ENCODE data around the gene MRM3.
"Not testable (repeated sequence)": the region's sequence is repeated elsewhere in the genome, so short reads cannot be mapped to it uniquely, and the experiment has no call there.

Gene MRM3

GRCh38 chr17:795276-795675 is 13.1 kb downstream of the MRM3 start:
- no peak for DNase-seq

DNA sequence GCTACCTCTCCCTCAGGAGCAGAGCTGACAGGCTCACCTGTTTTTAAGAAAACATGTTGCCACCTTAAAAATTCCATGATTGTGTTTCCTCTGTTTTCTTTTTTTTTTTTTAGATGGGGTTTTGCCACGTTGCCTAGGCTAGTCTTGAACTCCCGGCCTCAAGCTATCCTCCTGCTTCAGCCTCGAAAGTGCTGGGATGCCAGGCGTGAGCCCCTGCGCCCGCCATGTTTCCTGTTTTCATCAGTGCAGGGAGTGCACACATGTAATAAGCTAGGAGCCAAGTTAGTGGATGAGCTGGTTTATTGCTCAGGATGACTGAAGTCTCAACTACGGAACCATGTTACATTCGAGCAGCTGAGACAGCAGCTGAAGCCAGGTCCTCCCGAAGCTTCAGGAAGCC is 13.6 kb downstream of the MRM3 start:
- no peak for DNase-seq

GRCh38 chr17:796609-797008 is 14.5 kb downstream of the MRM3 start:
- no peak for DNase-seq

GRCh38 chr17:797236-797840 is 15.2 kb downstream of the MRM3 start:
- DNase-seq = no peak

DNA sequence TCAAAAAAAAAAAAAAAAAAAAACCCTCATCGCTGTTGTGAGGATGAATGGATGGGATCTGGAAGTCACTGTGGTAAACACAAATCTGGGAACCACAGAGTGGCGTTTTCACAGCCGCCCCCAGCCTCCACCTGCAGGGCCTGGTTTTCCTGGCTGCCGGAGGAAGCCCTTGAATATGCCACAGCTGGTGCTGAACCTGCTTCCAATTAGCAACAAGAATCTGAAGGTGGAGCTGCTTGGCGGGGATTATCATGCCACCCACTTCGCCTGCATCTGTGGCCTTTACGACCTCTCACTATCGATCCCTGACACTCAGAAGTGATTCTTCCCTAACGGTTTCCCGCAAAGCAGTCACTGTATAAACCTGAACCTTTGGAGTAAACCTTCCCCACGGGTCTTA is 16.1 kb downstream of the MRM3 start:
- DNase-seq = no peak

DNA sequence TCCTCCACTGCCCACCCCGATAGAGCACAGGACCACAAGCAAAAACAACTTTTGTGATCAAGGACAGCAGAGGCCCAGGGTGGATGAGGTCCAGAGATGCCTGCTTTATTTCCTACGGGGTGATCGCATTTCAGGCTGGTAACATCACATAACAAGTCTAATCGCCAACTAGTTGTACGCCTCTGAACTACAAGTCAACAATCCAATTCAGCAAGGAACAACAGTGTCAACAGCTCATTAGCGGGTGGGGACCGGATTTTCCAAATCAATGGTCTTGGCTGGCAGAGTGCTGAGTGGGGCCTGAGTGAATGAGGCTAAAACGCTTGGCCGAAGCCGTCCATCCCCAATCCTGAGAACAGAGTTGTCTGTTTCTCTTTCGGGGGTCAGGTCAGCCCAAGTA is 17.1 kb downstream of the MRM3 start:
- DNase-seq = no peak

DNA sequence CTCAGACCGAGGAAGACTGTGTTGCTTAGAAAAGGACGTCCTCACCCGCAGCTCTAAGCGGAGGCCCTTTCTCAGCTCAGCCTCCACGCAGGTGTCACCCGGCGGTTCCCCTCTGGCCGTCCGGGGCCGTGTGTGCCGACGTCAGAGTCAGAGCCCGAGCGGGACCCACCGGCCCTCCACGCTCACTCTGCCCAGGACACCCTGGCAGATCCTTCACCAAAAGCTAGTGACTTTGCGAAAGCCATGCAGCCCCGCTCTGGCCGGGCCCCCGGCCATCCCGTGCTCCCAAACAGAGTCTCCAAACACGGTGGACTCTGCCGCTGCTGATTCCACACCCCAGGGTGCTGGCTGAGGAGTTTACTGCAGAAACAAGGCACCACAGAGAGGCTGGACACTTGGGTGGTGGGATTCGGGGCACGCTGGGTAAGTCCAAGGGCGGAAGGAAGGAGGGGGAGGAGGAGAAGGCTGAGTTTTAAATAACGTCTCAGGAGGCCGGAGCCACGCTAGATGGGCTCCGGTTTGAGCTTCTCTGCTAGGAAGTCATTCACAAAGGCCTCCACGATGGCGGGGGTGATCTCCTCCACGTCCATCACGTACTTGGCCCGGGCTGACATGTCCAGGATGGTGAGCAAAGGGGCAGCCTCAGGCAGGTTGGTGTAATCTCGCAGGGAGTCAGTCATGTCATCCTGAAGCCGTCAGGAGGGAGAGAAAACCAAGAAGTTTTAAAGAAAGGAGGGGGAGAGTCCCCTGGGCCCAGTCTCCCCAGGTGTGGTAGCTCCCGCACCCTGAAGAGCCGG is 18.5 kb downstream of the MRM3 start:
- DNase-seq = no peak

GRCh38 chr17:801660-802059 is 19.5 kb downstream of the MRM3 start:
- DNase-seq = no peak

GRCh38 chr17:802481-802880 is 20.3 kb downstream of the MRM3 start:
- no peak for DNase-seq

DNA sequence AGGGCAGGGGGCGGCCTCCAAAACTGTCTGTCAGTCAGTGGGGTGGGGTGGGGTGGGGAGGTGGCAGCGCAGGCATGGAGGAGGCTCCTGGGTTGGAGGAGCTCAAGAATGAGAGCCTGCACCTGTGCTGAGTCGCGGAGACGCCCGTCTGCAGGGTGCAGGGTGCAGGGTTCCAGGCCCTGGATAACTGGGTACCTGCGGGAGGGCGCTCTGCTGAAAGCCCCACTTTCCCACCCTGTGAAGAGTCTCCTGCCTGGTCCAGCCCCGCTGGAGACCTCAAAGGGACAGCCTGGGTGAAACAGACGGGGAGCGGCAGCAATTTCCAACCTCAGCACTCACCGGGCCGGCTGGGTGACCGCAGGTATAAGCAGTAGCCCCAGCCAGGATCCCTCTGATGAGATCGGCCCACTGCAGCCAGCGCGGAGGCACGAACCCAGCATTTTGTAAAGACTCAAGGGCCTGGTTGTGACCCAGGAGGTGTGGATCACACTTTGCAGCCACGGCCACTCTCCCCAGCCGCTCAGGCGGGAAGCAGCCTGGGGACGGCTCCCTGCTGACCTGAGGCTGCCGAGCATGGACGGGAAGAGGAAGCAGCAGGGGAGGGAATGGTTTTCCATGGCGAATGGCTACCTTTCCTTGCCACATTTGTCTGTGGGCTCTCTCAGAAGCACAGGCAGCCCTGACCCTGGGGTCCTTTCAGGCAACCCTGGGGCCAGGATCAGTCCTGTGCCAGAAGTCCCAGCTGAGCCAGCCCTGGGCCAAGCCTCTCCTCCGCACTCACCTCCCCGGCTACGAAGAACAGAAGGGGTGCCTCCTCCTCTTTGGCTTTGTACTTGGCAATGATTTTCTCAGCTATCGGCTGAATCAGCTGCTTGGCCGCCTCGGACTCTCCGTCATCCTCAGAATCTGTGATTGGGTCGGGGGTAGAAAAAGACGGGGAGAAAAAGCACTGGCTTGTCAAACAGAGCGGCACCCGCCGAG is 21.0 kb downstream of the MRM3 start:
- no peak for DNase-seq

DNA sequence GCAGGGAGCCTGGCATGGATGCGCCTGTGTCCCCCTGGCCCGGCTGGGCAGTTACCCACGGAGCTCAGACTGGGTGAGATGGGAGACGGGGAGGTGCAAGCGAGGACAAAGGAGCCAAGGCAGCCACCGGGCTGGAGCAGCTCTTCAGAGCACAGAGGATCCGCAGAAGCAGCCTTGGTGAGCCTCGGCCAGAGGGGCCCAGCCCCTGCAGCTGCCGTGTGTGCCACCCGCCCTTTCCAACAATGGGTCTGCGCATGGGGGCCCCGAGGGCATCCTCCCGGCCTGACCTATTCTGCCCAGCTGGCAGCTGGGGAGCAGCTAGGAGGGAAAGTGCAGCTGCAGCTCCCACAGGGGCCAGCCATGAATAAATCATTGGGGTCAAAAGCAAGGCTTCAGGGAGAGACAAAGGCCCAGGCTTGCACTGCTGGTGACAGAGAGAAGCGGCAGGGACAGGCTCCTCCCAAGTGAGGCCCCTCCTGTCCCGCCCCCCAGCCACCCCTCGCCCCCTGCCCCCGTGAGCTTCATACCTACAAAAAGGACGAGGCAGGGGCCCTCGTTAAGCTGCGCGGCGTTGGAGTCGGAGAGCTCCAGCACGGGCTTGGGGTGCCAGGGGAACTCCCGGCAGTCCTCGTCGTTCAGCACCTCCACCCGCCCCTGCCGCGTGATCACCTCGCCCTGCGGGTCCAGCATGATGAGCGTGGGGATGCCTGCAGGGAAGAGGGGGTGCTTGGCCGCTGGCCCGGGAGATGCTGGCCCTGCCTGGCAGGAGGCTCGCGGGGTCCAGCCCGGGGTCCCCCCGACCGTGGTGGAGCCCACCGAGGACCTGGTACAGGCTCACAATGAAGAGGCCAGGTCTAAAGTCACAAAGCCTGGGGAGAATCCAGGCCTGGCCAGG is 22.6 kb downstream of the MRM3 start:
- no peak for DNase-seq

- not testable (repeated sequence) for DNase-seq
These were observed 23.7 kb downstream of the MRM3 start for GRCh38 chr17:805886-806285.

- no peak for DNase-seq
These were observed 24.2 kb downstream of the MRM3 start for GRCh38 chr17:806346-806745.

GRCh38 chr17:806781-807522 is 24.8 kb downstream of the MRM3 start:
- DNase-seq = no peak

GRCh38 chr17:807523-808294 is 25.6 kb downstream of the MRM3 start:
- DNase-seq = no peak

DNA sequence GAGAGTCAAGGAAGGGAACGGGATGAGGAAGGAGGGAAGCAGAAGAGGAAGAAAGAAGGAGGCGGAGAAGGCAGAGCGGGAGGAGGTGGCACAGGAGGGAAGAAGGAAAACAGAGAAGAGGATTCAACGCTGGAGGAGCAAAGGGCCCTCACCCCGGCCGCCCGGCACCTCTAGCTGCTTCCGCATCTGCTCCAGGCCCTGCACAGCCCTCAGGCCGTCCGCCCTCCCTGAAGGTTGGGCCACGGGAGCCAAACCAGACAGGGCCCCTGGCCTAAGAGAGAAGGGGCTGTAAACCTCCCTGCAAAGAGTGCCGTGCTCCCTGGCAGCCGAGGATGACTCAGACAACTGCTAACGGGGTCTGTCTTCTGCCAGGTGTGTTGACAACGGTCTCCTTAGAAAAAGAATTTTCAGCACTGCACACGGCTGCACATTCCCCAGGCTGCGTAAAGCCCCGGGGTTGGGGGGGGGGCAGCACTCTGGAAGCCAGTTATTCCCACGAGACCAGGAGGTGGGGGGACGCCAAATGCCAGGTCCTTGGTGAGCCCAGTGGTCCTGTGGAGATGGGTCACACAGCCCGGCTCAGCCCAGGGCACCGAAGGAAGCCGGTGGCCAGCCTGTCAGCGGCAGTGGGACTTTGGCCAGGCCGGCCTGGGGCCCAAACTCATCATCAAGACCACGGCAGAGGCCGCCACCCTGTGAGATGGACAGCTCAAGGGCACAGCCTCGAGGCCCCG is 29.1 kb downstream of the MRM3 start:
- peak; percentile 39 for DNase-seq

- DNase-seq = no peak
These were observed 30.6 kb downstream of the MRM3 start for GRCh38 chr17:812638-813204.

DNA sequence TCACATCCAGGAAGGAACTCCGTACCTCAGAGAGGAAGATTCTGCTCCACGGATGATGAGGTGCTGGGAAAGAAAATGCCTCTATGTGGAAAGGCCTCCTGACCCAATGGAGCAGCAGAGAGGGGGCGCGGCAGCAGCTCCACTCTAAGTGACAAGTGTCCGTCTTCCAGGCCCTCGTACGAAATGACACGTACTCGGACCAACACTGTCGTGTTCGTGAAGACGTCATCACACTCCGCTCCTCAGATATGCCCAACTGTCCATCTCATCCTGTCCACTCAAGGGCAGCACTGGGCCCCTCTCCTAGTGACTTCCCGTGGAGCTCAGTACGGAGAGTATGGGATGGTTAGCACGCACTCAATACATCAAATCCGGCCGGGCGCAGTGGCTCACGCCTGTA is 32.2 kb downstream of the MRM3 start:
- DNase-seq = no peak

- no peak for DNase-seq
These were observed 37.1 kb downstream of the MRM3 start for GRCh38 chr17:819251-819650.

All from right kidney (tissue), 1 donor.